ENCODE data around the gene VAX1. TPM values are rescaled to one million over a fixed set of nuclear protein-coding genes. Genes with fewer than 3 reads are reported as not detected.

Gene VAX1
- total RNA-seq, 6 donors from 2014 or later, result not detected

DNA sequence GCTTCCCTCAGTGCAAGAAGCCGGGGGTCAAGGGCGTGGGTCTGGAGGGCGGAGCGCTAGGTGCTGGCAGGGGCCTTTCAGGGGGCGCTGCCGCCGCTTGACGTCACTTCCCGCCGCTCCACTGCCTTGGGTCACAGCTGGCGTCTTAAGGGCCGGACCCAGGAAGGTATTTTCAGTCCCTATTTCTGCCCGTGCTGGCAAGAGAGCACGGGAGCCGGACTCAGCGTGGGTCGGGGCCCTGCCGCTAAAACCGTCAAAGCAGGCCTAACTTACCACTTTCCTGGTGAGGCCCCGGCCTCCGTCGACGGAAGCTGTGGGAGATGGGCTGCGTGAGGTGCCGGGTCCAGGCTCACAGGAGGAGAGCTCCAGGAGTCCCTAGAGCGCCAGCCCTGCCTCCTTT lies 12.0 kb downstream of the VAX1 start:
- ATAC-seq (ENCODE audit: low FRiP score in 2 of 2), result peak in 1 of 2 donors; percentile 45
- no peak overlapping the region for H3K27ac ChIP-seq
- no peaks in the 10 kb centered on the region for H3K9me3 ChIP-seq
- no peak for TF ChIP-seq POLR2A (IDR thresholded peaks at IDR 0.05)
- TF ChIP-seq POLR2AphosphoS5 (IDR thresholded peaks at IDR 0.05), result no peak
- TF ChIP-seq CTCF (IDR thresholded peaks at IDR 0.05), result no peak
- no peak for TF ChIP-seq EP300 (IDR thresholded peaks at IDR 0.05)
- H3K4me1 ChIP-seq, result peaks cover 0 to under 1% (median 0%) of the 10 kb centered on the region in 4 donors
- no peak overlapping the region for H3K4me3 ChIP-seq
- H3K27me3 ChIP-seq, result peaks cover 0 to 8% (median 3%) of the 10 kb centered on the region in 4 donors
- no peaks in the 10 kb centered on the region for H3K36me3 ChIP-seq
- DNase-seq, result peak in 1 of 2 donors; percentile 73
- WGBS, 2 donors, result 60 to 70% methylated on average over 19 to 26 of the region's 26 CpGs

- H3K27me3 ChIP-seq, result no peaks in the 10 kb centered on the region
- DNase-seq, result no peak
- H3K27ac ChIP-seq, result no peak overlapping the region
- WGBS, 2 donors, result 49 to 53% methylated on average over 1 of the region's 1 CpG
- H3K36me3 ChIP-seq, result no peaks in the 10 kb centered on the region
- no peak for TF ChIP-seq POLR2AphosphoS5 (IDR thresholded peaks at IDR 0.05)
- no peak for TF ChIP-seq CTCF (IDR thresholded peaks at IDR 0.05)
- TF ChIP-seq EP300 (IDR thresholded peaks at IDR 0.05), result no peak
- TF ChIP-seq POLR2A (IDR thresholded peaks at IDR 0.05), result no peak
- ATAC-seq (ENCODE audit: low FRiP score in 2 of 2), result no peak
- no peak overlapping the region for H3K4me3 ChIP-seq
- no peaks in the 10 kb centered on the region for H3K4me1 ChIP-seq
- no peaks in the 10 kb centered on the region for H3K9me3 ChIP-seq
These were observed 25.9 kb downstream of the VAX1 start for GRCh38 chr10:117112220-117112619.

DNA sequence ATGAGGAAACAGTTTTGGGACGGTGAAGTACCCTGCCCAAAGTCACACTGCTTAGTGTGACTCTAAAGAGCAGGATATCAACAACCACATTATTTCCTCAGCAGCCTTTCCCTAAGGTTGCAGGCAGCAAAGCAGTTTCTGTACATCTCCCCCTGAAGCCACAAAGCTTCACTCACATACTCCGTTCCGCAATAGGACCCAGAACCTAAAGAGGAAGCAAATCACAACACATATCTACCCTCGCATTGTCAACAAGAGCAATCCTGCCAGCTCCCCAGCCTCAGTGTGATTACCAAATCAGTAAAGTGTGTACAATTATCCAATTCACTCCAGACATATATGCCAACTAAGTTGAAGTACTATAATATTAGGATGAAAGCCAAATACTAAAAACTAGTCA lies 30.8 kb downstream of the VAX1 start:
- H3K27me3 ChIP-seq, result no peaks in the 10 kb centered on the region
- no peaks in the 10 kb centered on the region for H3K9me3 ChIP-seq
- H3K4me3 ChIP-seq, result no peak overlapping the region
- WGBS, 2 donors, result 25 to 36% methylated on average over 4 of the region's 4 CpGs
- H3K4me1 ChIP-seq, result no peaks in the 10 kb centered on the region
- no peaks in the 10 kb centered on the region for H3K36me3 ChIP-seq
- no peak overlapping the region for H3K27ac ChIP-seq
- TF ChIP-seq CTCF (IDR thresholded peaks at IDR 0.05), result no peak
- TF ChIP-seq EP300 (IDR thresholded peaks at IDR 0.05), result no peak
- TF ChIP-seq POLR2A (IDR thresholded peaks at IDR 0.05), result no peak
- no peak for TF ChIP-seq POLR2AphosphoS5 (IDR thresholded peaks at IDR 0.05)
- peak in 1 of 2 donors; percentile 47 for ATAC-seq (ENCODE audit: low FRiP score in 2 of 2)
- no peak for DNase-seq

DNA sequence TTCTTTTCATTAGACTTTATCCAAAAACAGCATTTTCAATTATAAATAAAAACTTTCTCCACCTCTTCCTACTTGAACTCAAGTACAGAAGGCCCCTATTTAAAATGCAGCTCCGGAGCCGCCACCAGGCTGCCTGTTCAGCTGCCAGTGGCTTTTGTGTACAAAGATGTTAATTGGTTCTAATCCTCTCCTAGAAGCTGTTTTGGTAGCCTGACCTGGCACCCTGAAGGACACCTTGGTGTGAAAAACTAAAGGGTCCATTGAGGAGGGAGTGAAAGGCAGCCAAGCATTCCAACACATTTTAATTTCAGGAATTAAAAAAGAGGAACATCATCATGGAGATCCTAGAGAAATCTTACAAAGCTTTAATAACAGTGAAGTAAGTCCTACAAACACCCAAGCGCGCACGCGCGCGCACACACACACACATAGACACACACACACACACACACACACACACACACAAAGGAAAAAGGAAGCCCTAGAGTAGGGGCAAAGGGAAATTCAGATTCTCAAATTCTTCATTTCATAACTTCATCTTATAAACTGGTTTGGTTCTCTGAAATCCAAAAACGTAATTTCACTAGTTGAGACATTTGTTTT lies 41.4 kb downstream of the VAX1 start:
- Histone ChIP-seq H3K36me3 (no peaks in the 10 kb centered on the region), H3K27ac (no peak overlapping the region), H3K9me3 (no peaks in the 10 kb centered on the region), H3K4me1 (no peaks in the 10 kb centered on the region), H3K27me3 (no peaks in the 10 kb centered on the region), H3K4me3 (no peak overlapping the region)
- DNase-seq (peak in 1 of 2 donors; percentile 43), ATAC-seq (ENCODE audit: low FRiP score in 2 of 2) (no peak)
- WGBS, 2 donors, result 81 to 85% methylated on average over 9 of the region's 9 CpGs
- no peak for TF ChIP-seq POLR2AphosphoS5 (IDR thresholded peaks at IDR 0.05)

GRCh38 chr10:117094856-117095255 lies 43.2 kb downstream of the VAX1 start:
- H3K27ac ChIP-seq, result no peak overlapping the region
- H3K4me3 ChIP-seq, result no peak overlapping the region
- no peaks in the 10 kb centered on the region for H3K27me3 ChIP-seq
- no peaks in the 10 kb centered on the region for H3K4me1 ChIP-seq
- 68% methylated on average over 9 of the region's 9 CpGs for WGBS, 2 donors
- H3K9me3 ChIP-seq, result no peaks in the 10 kb centered on the region
- TF ChIP-seq EP300 (IDR thresholded peaks at IDR 0.05) (no peak), POLR2A (IDR thresholded peaks at IDR 0.05) (no peak), CTCF (IDR thresholded peaks at IDR 0.05) (no peak), POLR2AphosphoS5 (IDR thresholded peaks at IDR 0.05) (no peak)
- no peaks in the 10 kb centered on the region for H3K36me3 ChIP-seq
- no peak for ATAC-seq (ENCODE audit: low FRiP score in 2 of 2)
- no peak for DNase-seq

Measured in upper lobe of left lung (tissue), 6 donors.